Measurements from ENCODE around the gene WNK4. TPM values are rescaled to one million over a fixed set of nuclear protein-coding genes. Genes with fewer than 3 reads are reported as not detected.

Gene WNK4
- total RNA-seq, 1 donor from 2014 or later = 0.29 TPM

DNA sequence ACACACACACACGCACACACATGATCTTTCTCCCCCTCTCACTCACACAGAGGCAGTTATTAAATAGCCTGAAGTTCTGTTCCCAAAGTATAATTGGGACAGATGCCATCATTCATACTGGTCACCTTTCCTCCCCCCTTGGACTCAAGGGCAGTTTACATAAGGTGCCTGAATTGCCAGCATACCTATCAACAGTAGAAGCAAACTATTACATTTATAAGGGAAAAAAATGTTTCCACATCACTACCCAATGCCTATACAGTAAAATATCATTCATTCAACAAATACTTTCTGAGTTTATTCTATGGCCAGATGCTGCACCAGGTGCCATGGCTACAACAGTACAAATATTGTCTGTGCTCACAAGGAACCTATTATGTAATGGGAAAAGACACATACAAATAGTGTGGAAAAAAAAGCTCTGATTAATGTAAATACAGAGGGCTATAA is 24.5 kb downstream of the WNK4 start:
- peaks cover 15% of the 10 kb centered on the region for H3K36me3 Mint-ChIP-seq (ENCODE audit: low read depth)
- no peak for DNase-seq
- no peak for ATAC-seq (ENCODE audit: low read depth)
- H3K4me1 Mint-ChIP-seq = no peaks in the 10 kb centered on the region
- H3K4me3 Mint-ChIP-seq = no peak overlapping the region
- intact Hi-C loops (cut with micrococcal nuclease) = no loop called here
- CTCF ChIA-PET = no interaction called here
- H3K9me3 Mint-ChIP-seq = no peaks in the 10 kb centered on the region
- TF ChIP-seq, protein P1, sequence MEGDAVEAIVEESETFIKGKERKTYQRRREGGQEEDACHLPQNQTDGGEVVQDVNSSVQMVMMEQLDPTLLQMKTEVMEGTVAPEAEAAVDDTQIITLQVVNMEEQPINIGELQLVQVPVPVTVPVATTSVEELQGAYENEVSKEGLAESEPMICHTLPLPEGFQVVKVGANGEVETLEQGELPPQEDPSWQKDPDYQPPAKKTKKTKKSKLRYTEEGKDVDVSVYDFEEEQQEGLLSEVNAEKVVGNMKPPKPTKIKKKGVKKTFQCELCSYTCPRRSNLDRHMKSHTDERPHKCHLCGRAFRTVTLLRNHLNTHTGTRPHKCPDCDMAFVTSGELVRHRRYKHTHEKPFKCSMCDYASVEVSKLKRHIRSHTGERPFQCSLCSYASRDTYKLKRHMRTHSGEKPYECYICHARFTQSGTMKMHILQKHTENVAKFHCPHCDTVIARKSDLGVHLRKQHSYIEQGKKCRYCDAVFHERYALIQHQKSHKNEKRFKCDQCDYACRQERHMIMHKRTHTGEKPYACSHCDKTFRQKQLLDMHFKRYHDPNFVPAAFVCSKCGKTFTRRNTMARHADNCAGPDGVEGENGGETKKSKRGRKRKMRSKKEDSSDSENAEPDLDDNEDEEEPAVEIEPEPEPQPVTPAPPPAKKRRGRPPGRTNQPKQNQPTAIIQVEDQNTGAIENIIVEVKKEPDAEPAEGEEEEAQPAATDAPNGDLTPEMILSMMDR (IDR thresholded peaks at IDR 0.05) = no peak
- POLR2A ChIA-PET = interaction anchor here (0.6 kb wide), 1 partner anchor 29 kb away, joined by 6 read pairs; no protein-coding TSS in a partner anchor
- peak overlapping the region; percentile 14 for H3K27ac Mint-ChIP-seq
- no peaks in the 10 kb centered on the region for H3K27me3 Mint-ChIP-seq

DNA sequence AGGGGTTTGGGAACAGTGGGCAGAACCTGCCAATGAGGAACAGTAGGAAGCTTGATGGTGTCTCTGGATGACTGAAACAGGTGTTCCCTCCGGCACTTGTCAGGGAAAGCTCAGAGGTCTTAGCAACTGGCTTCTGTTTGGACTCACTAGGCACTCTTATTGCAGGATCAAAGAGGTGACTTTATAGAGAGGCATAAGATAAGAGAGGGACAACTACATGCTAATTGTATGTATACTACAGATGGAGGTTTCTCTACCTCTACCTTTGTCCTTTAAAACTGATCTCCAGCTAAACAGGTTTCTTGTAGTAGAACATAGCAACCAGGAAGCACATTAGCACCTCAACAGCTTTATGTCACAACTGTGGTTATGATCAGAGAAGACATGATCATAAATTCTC is 25.8 kb downstream of the WNK4 start:
- DNase-seq = no peak
- ChIA-PET CTCF (interaction anchor here (2.2 kb wide), 1 partner anchor 10 kb away, joined by 5 read pairs; no protein-coding TSS in a partner anchor), POLR2A (interaction anchor here (0.5 to 0.9 kb wide), 2 partner anchors 33 to 71 kb away, joined by 4 read pairs; partner anchors contain the start of gene VPS25)
- Mint-ChIP-seq H3K4me1 (no peaks in the 10 kb centered on the region), H3K9me3 (no peaks in the 10 kb centered on the region), H3K4me3 (no peak overlapping the region), H3K27me3 (no peaks in the 10 kb centered on the region), H3K27ac (no peak overlapping the region), H3K36me3 (ENCODE audit: low read depth) (peaks cover 25% of the 10 kb centered on the region)
- intact Hi-C loops (cut with micrococcal nuclease) = no loop called here
- TF ChIP-seq, protein P1 (IDR thresholded peaks at IDR 0.05) = no peak
- ATAC-seq (ENCODE audit: low read depth) = no peak

- H3K36me3 Mint-ChIP-seq (ENCODE audit: low read depth) = peaks cover 45% of the 10 kb centered on the region
- H3K27me3 Mint-ChIP-seq = no peaks in the 10 kb centered on the region
- no peak overlapping the region for H3K4me3 Mint-ChIP-seq
- no peak overlapping the region for H3K27ac Mint-ChIP-seq
- no peaks in the 10 kb centered on the region for H3K4me1 Mint-ChIP-seq
- intact Hi-C loops (cut with micrococcal nuclease) = no loop called here
- TF ChIP-seq, protein P1 (IDR thresholded peaks at IDR 0.05) = no peak
- ATAC-seq (ENCODE audit: low read depth) = no peak
- DNase-seq = no peak
- ChIA-PET POLR2A (no interaction called here), CTCF (no interaction called here)
- no peaks in the 10 kb centered on the region for H3K9me3 Mint-ChIP-seq
These were observed 28.8 kb downstream of the WNK4 start for GRCh38 chr17:42809250-42809649.

- ChIA-PET POLR2A (interaction anchor here (0.6 to 2.9 kb wide), 3 partner anchors 9 to 282 kb away, joined by 3 to 11 read pairs (median 5); partner anchors contain the start of genes BECN1 and PSME3), CTCF (no interaction called here)
- H3K4me1 Mint-ChIP-seq = no peaks in the 10 kb centered on the region
- no peaks in the 10 kb centered on the region for H3K9me3 Mint-ChIP-seq
- no peak overlapping the region for H3K4me3 Mint-ChIP-seq
- DNase-seq (no peak), ATAC-seq (ENCODE audit: low read depth) (no peak)
- intact Hi-C loops (cut with micrococcal nuclease) = no loop called here
- no peak overlapping the region for H3K27ac Mint-ChIP-seq
- peaks cover 86% of the 10 kb centered on the region for H3K36me3 Mint-ChIP-seq (ENCODE audit: low read depth)
- no peaks in the 10 kb centered on the region for H3K27me3 Mint-ChIP-seq
- TF ChIP-seq, protein P1 (IDR thresholded peaks at IDR 0.05) = no peak
These were observed 34.4 kb downstream of the WNK4 start for GRCh38 chr17:42814633-42815399.

GRCh38 chr17:42817866-42818265 is 37.5 kb downstream of the WNK4 start:
- ChIA-PET POLR2A (interaction anchor here (0.5 to 9.2 kb wide), 3 partner anchors 16 to 76 kb away, joined by 3 to 115 read pairs (median 3); partner anchors contain the start of genes CNTD1, COA3 and PSME3), CTCF (interaction anchor here (2.4 to 5.9 kb wide), 2 partner anchors 15 to 16 kb away, joined by 10 to 27 read pairs; partner anchors contain the start of gene PSME3)
- no peak overlapping the region for H3K4me3 Mint-ChIP-seq
- no peak overlapping the region for H3K27ac Mint-ChIP-seq
- H3K27me3 Mint-ChIP-seq = no peaks in the 10 kb centered on the region
- no peak for ATAC-seq (ENCODE audit: low read depth)
- no peak for DNase-seq
- intact Hi-C loops (cut with micrococcal nuclease) = no loop called here
- H3K9me3 Mint-ChIP-seq = no peaks in the 10 kb centered on the region
- H3K4me1 Mint-ChIP-seq = peaks cover 7% of the 10 kb centered on the region
- TF ChIP-seq, protein P1 (IDR thresholded peaks at IDR 0.05) = no peak
- peaks cover 86% of the 10 kb centered on the region for H3K36me3 Mint-ChIP-seq (ENCODE audit: low read depth)
